NCI-H1092 treated with DMSO at 0.1 percent for 48 hours (cell line): ENCODE measurements around the gene GNA14.
"Not testable (repeated sequence)": the region's sequence is repeated elsewhere in the genome, so short reads cannot be mapped to it uniquely, and the experiment has no call there.

Experiments used
- DNase-seq: peaks from one replicate; lab custom pipeline; 2025; lab: John Stamatoyannopoulos, UW

Gene GNA14

DNA sequence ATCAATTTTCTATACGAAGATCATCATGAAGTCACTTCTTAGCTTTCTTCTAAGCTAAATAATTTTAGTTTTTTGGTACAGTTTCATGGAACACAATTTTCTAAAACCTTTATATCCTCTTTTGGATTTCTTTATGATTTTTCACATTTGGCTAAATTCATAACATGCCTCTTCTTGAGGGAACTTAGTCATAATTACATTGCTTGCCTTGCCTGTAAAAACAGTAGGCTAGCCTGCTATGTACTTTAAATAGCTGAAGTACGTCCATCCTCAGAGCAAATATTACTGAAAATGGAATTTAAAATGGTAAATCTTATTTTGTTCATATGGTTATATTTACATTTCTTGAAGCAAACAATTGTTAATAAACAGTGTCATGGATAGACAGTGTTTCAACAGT, 245.8 kb downstream of the GNA14 start:
- DNase-seq = no peak

DNA sequence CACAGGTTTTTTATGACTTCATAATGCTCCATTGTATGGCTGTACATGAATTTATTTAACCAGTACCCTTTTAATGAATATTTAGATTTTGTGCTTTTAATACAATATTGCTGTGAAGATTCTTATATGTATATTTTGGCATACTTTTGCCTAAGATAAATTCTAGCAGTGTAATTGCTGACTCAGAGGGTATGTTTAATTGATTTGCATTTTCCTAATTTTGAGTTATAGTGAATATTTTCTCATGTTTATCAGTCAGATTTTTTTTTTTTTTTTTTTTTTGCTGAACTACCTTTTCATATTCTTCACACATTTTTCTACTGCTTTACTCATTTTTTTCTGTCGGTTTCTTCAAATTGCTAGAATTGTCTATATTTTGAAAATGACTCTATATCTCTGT, 248.2 kb downstream of the GNA14 start:
- no peak for DNase-seq

DNA sequence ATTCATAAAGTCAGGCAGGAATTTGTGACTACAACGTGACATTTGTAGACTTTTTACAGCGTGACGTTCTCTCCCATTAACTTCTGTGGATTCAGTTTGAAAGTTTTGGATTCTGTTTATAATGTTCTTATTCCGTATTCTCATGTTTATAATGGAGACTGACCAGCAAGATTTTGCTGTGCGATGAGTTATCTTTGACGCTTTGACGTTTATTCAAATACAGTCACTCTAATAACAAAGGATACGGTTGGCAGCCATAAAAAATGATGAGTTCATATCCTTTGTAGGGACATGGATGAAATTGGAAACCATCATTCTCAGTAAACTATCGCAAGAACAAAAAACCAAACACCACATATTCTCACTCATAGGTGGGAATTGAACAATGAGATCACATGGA, 249.5 kb downstream of the GNA14 start:
- not testable (repeated sequence) for DNase-seq

DNA sequence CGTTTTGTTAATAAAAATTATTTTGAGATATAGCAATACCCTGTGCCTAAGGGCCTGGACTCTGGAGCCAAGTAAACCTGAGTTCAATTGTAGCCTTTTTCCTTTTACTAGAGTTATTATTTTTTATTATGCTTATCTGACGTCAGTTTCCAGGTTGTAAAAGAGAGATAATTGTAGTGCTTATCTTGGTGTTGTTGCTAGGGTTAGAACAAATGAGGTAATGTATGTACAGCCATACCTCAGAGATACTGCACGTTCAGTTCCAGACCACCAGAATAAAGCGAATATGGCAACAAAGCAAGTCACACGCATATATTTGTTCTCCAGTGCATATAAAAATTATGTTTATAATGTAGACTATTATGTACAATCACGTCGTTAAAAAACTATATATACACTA, 255.8 kb downstream of the GNA14 start:
- DNase-seq = no peak

DNA sequence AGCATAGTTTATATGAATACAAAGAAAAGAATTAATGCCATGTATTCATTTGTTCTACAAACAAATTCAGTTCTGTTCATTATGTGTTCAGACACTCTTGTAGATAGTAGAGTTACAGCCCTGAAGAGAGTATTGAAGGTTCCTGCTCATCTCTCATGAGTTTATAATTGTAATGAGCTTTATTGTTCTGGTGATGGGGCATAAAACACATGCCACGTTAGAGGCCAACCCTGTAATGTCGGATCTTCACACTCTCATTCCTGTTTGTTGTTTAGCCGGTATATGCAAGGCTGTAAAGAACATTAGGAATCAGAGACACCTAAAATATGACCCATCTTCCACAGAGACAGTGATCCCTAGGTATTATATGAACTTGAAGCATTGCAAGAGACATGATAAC, 256.3 kb downstream of the GNA14 start:
- DNase-seq = no peak

DNA sequence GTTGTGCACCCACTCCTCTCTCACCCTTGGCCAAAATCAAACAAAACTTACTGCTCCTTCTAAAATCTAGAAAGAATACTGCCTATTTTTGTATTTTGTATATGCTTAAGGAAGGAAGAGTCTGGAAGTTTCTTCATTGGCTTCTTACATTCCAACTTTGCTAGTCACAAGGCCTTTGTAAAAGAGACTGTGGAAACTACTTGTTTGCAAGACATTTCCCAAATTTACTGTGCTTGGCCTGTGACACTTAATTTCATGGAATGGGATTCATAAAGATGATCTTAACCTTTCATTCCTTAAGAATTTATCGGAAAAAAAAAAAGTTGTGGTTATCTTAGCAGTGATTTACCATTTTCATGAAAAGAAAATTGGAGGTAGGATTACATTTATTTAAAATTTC, 261.9 kb downstream of the GNA14 start:
- DNase-seq = no peak

DNA sequence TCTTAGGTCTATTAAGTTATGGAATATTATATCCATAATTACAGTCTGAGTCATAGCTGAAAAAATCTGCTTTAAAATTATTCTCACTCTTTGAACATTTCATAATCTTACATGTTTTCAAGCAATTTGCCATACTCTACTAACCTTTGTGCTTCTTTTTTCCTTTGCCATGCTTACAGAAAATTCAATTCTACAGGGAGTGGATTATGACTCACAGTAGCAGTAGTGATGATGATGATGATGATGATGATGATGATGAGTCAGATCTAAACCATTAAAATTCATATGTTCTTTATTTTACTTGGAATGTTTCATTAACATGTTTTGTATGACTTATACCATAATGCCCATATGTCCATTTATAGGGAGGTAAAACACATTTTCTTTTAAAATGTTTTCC, 263.7 kb downstream of the GNA14 start:
- DNase-seq = no peak

DNA sequence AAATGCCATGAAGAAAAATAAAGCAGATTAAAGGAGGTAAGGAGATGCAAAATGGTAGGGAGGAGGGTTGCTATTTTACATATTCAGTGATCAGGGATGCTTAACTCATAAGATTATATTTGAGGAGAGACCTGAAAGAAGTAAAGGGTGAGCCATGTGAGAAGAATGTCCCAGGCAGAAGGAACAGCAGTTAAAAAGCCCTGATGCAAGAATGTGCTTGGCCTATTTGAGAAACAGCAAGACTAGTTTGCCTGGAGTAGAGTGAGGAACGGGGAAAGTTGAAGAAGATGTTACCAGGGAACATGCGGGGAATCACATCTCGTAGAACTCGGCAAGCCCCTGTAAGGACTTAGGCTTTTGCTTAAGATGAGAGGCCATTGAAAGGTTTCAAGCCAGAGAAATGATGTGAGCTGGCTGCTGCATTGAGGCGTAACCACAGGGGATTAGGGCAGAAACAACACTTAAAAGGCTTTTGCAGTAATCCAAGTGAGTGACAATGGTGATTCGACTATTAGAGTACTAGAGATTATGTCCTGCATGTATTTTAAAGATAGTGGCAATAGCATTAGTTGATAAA, 272.1 kb downstream of the GNA14 start:
- DNase-seq = no peak

DNA sequence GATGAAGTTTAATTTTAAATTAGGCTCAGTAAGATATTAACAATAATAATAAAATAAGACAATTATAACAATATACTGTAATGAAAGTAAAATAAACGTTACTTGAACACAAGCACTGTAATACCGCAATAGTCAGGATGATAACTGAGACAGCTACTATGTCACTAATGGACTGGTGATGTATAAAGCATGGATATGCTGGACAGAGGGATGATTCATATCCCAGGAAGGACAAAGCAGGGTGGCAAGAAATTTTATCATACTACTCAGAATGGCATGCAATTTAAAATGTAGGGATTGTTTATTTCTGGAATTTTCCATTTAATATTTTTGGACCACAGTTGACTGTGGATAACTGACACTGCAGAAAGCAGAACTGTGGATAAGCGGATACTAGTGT, 273.9 kb downstream of the GNA14 start:
- no peak for DNase-seq
